Measurements from ENCODE around the gene HYAL1. TPM values are rescaled to one million over a fixed set of nuclear protein-coding genes. Genes with fewer than 3 reads are reported as not detected.
"Not testable (repeated sequence)": the region's sequence is repeated elsewhere in the genome, so short reads cannot be mapped to it uniquely, and the experiment has no call there.

HYAL1 gene
- total RNA-seq, 4 donors from 2014 or later, result 2.1 to 30.5 (median 22.1) TPM

GRCh38 chr3:50272911-50273688 is 30.3 kb downstream of the HYAL1 start:
- DNase-seq, result peak; percentile 87 to 90

GRCh38 chr3:50272538-50272910 is 30.9 kb downstream of the HYAL1 start:
- H3K9me3 ChIP-seq, H3K27me3 ChIP-seq, DNase-seq, H3K36me3 ChIP-seq, H3K4me3 ChIP-seq: not testable (repeated sequence)
- H3K4me1 ChIP-seq, result peaks cover 0 to 24% of the 10 kb centered on the region in 2 donors
- intact Hi-C loops (cut with DNase I; ENCODE audit: low total_unique reads), result loop anchor here (5.0 kb wide), 1 partner anchor 45 kb away; no protein-coding TSS in a partner anchor
- peak overlapping the region; percentile 97 to 99 for H3K27ac ChIP-seq

More at GRCh38 chr3:50272911-50273688, 30.3 kb downstream of the HYAL1 start:
- peak overlapping the region; percentile 2 to 5 for H3K4me3 ChIP-seq
- peak overlapping the region; percentile 97 to 99 for H3K27ac ChIP-seq
- no peaks in the 10 kb centered on the region for H3K36me3 ChIP-seq
- peaks cover 0 to 24% of the 10 kb centered on the region in 2 donors for H3K4me1 ChIP-seq
- no peaks in the 10 kb centered on the region for H3K27me3 ChIP-seq
- intact Hi-C loops (cut with DNase I; ENCODE audit: low total_unique reads), result loop anchor here (5.0 kb wide), 1 partner anchor 46 kb away; no protein-coding TSS in a partner anchor
- peak in 1 of 2 donors; percentile 47 for TF ChIP-seq POLR2A (IDR thresholded peaks at IDR 0.05)
- TF ChIP-seq CTCF (IDR thresholded peaks at IDR 0.05), result peak; percentile 96 to 100 (median 98)
- H3K9me3 ChIP-seq, result no peaks in the 10 kb centered on the region

GRCh38 chr3:50271314-50271936 is 31.9 kb downstream of the HYAL1 start:
- no peaks in the 10 kb centered on the region for H3K9me3 ChIP-seq
- TF ChIP-seq POLR2A (IDR thresholded peaks at IDR 0.05), result no peak
- H3K4me1 ChIP-seq, result peaks cover 0 to 26% of the 10 kb centered on the region in 2 donors
- intact Hi-C loops (cut with DNase I; ENCODE audit: low total_unique reads), result loop anchor here (5.0 kb wide), 1 partner anchor 44 kb away; no protein-coding TSS in a partner anchor
- no peaks in the 10 kb centered on the region for H3K36me3 ChIP-seq
- no peak for DNase-seq
- no peaks in the 10 kb centered on the region for H3K27me3 ChIP-seq
- H3K4me3 ChIP-seq, result no peak overlapping the region
- H3K27ac ChIP-seq, result peak overlapping the region; percentile 97 to 99

DNA sequence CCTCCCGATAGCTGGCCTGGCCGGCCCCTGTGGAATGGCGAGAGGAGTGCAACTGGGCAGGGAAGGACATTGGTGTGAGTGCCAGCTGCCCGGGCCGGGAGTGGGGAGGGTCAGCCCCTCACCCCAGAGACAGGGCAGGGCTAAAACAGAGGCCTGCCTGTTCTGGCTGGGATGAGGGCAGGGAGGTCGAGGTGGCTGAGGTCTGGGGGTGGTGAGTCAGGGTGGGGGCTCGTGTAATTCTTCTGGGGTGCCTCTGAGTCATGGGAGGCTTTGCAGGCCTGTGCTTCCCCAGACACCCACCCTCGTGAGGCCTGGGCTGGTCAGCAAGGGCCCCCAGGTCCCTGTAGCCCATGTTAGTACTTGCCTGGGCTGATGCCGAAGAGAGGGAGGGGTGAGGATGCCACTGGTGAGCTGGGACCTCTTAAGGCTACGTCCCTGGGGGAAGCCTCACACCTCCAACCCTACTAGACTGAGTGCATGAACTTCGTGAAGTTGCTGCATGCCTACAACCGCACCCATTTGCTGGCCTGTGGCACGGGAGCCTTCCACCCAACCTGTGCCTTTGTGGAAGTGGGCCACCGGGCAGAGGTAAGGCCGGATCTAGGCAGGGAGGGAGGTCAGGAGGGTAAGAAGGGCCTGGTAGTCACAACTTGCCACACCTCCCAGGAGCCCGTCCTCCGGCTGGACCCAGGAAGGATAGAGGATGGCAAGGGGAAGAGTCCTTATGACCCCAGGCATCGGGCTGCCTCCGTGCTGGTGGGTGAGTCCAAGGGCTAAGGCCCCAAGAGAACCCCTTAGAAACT is 32.8 kb downstream of the HYAL1 start:
- H3K4me3 ChIP-seq, result peak overlapping the region; percentile 28 to 33
- intact Hi-C loops (cut with DNase I; ENCODE audit: low total_unique reads), result loop anchor here (5.0 kb wide), 1 partner anchor 43 kb away; no protein-coding TSS in a partner anchor
- TF ChIP-seq CTCF (IDR thresholded peaks at IDR 0.05) (no peak), POLR2A (IDR thresholded peaks at IDR 0.05) (no peak)
- no peaks in the 10 kb centered on the region for H3K9me3 ChIP-seq
- H3K36me3 ChIP-seq, result no peaks in the 10 kb centered on the region
- H3K27me3 ChIP-seq, result no peaks in the 10 kb centered on the region
- H3K27ac ChIP-seq, result peak overlapping the region; percentile 97 to 99
- DNase-seq, result no peak
- H3K4me1 ChIP-seq, result peaks cover 4 to 34% of the 10 kb centered on the region in 2 donors

DNA sequence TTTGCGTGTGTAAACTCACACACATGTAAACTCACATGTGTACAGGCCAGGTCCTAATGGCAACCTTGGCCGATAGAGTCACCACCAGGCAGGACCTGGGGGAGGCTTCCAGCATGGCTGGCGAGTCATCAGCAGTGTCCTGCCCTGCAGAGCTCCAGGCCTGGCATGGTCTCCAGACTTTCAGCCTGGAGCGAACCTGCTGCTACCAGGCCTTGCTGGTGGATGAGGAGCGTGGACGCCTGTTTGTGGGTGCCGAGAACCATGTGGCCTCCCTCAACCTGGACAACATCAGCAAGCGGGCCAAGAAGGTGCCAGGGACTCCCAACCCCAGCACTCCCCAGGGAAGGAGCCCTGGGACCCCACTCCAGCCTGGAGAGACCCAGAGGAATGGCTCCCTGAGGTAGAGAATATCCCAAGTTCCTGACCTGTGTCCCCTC is 33.4 kb downstream of the HYAL1 start:
- Histone ChIP-seq H3K27ac (peak overlapping the region; percentile 97 to 99), H3K4me1 (peaks cover 8 to 39% of the 10 kb centered on the region in 2 donors), H3K4me3 (peak overlapping the region; percentile 28 to 33), H3K27me3 (no peaks in the 10 kb centered on the region), H3K9me3 (no peaks in the 10 kb centered on the region), H3K36me3 (no peaks in the 10 kb centered on the region)
- no peak for TF ChIP-seq CTCF (IDR thresholded peaks at IDR 0.05)
- intact Hi-C loops (cut with DNase I; ENCODE audit: low total_unique reads), result loop anchor here (5.0 kb wide), 1 partner anchor 43 kb away; no protein-coding TSS in a partner anchor
- peak in 1 of 2 donors; percentile 23 for DNase-seq
